Measurements from ENCODE around the gene C17orf50.

GRCh38 chr17:35726127-35726952 lies 34.3 kb upstream of the C17orf50 start:
- no peak for TF ChIP-seq CTCF (IDR thresholded peaks at IDR 0.05; ENCODE audit: low read depth, low read length, poor library complexity, severe bottlenecking)
- no peak for TF ChIP-seq EZH2phosphoT487 (IDR thresholded peaks at IDR 0.05; ENCODE audit: borderline replicate concordance, low read length)

Measured in DOHH2 (cell line).